Epithelial cell of proximal tubule (primary cell): ENCODE results near the gene EGFLAM. TPM values are rescaled to one million over a fixed set of nuclear protein-coding genes. Genes with fewer than 3 reads are reported as not detected.
A peak's percentile ranks its signal among the peaks of the same experiment; 100 is the strongest.

Source experiments
- DNase-seq: peaks from one replicate; pipeline ENCODE4 v3.0.0-alpha.2; 2011; ENCODE audit warnings: low read depth
- H3K4me3 ChIP-seq: 2 replicates; pipeline ENCODE4 v1.5.1; 2011; ENCODE audit warnings: low read depth, mild to moderate bottlenecking, low read length
- total RNA-seq: library from RNA; depleted of rRNA; stranded (reverse); fragments of >200 nt; gene quantifications from 2 replicates; pipeline ENCODE4 v1.2.3, GENCODE V29; 2015
- TF ChIP-seq, protein P1 (sequence below): conservative IDR thresholded peaks from 2 replicates; pipeline ENCODE4 v1.5.1; 2012; ENCODE audit warnings: low read depth, mild to moderate bottlenecking, low read length

The EGFLAM gene
- total RNA-seq, 1 donor from 2014 or later, result 0.17 TPM

DNA sequence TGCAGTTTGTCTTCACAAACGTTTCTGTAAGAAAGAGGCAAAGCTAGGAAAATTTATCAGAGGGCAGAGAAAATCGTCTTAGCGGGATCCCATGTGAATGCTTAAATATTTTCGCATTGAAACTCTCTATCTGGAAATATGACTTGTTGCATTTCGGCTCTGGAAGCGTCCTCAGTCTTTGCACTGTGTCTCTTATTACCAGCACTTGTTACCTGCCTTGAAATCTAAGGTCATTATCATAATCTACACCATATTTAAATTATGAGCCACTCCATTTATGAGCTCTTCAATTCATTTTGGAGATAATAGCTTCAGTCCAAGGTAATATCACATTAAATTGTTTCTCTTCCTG is 1.4 kb downstream of the EGFLAM start:
- no peak overlapping the region for H3K4me3 ChIP-seq
- no peak for DNase-seq
- TF ChIP-seq, protein P1, sequence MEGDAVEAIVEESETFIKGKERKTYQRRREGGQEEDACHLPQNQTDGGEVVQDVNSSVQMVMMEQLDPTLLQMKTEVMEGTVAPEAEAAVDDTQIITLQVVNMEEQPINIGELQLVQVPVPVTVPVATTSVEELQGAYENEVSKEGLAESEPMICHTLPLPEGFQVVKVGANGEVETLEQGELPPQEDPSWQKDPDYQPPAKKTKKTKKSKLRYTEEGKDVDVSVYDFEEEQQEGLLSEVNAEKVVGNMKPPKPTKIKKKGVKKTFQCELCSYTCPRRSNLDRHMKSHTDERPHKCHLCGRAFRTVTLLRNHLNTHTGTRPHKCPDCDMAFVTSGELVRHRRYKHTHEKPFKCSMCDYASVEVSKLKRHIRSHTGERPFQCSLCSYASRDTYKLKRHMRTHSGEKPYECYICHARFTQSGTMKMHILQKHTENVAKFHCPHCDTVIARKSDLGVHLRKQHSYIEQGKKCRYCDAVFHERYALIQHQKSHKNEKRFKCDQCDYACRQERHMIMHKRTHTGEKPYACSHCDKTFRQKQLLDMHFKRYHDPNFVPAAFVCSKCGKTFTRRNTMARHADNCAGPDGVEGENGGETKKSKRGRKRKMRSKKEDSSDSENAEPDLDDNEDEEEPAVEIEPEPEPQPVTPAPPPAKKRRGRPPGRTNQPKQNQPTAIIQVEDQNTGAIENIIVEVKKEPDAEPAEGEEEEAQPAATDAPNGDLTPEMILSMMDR, result no peak

DNA sequence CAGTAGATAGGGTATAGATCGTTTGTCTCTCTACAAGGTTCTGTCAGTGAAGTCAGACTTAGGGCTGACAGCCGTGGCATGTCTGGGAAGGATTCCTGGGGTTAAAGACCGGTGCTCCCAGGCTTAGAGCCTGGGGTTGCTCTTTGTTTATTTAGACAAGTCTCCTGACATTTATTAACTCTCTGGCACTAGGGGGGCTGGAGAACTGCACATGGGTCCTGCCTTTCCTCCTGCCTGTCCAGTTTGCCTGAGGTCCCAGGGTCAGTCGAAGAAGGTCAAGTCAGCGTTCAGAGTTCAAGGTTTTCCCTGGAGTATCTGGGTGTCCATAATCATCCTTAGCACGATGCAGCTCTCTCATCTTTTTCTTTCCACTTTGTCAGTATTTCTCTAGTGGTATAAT is 5.6 kb downstream of the EGFLAM start:
- no peak for DNase-seq
- H3K4me3 ChIP-seq, result no peak overlapping the region
- TF ChIP-seq, protein P1, result no peak

DNA sequence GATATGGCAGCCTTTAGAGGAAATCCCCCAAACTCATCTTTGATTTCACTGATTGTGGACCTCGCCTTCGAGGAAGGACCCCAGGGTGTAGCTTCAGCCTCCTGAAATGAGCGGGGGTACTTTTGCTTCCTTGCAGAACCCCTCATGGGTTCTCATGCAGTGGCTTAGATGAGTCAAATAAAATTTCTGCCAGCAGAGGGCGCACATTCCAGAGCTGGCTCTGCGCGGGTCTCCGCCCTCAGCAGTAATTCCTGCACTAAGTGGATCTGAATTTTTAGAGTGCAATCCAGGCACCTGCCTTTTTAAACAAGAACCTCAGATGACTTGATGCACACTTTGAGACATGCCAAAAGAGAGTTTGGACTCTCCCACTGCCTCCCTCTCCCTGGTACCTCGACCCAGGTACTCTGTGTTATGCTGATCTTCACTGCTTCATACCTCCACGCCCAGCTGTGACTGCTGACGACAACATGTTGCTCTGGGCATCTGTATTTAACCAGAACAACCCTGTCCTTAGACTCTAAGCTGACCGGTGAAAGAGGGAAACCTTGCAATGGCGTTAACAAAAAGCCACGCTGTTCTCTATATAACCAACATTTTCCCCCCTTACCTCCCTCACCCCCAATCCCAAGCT is 7.3 kb downstream of the EGFLAM start:
- H3K4me3 ChIP-seq, result no peak overlapping the region
- TF ChIP-seq, protein P1, result peak; percentile 81
- peak; percentile 3 for DNase-seq

DNA sequence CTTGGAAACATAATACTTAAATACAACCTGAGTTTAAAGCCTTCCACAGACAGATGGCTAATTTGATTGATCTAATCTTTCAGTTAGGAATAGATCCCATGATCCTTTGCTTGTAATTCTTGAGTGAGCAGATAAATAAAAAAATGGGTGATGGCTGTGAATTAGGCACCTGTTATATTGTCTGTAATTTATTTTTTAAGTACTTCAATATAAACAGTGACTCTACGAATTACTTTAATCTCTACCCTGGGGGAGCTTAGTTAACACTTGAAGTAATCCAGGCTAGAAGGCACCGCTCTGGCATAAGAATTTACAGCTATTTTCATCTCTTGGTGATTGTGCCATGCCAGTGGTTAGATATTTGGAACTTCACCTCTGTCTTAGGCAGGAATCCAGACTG is 9.0 kb downstream of the EGFLAM start:
- DNase-seq, result no peak
- H3K4me3 ChIP-seq, result no peak overlapping the region
- TF ChIP-seq, protein P1, result no peak

DNA sequence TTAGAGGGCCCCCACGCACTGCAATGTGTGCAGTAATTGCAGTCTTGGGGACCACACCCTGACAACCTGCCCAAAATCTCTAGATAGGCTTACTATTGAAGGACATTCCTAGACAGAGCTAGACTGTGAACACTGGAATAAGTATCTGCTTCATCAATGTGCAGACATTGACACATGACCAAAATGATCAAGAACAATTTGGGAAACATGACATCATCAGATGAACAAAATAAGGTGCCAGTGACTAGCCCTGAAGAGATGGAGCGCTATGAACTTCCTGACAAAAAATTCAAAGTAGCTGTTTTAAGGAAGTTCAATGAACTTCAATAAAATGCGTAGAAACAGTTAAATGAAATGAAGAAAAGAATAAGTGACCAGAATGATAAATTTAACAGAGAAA is 15.3 kb downstream of the EGFLAM start:
- TF ChIP-seq, protein P1, result no peak
- DNase-seq, result no peak
- no peak overlapping the region for H3K4me3 ChIP-seq

DNA sequence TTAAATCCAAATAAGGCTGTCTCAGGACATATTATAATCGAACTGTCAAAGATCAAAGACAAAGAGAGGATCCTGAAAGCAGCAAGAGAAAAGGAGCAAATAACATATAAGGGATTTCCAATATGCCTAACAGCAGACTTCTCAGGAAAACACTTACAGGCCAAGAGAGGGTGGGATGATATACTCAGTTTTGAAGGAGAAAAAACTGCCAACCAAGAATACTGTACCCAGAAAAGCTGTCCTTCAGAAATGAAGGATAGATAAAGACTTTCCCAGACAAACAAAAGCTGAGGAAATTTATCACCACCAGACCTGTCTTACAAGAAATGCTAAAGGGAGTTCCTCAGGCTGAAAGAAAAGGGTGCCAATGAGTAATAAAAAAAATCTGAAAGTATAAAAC is 16.0 kb downstream of the EGFLAM start:
- no peak for DNase-seq
- TF ChIP-seq, protein P1, result no peak
- no peak overlapping the region for H3K4me3 ChIP-seq

DNA sequence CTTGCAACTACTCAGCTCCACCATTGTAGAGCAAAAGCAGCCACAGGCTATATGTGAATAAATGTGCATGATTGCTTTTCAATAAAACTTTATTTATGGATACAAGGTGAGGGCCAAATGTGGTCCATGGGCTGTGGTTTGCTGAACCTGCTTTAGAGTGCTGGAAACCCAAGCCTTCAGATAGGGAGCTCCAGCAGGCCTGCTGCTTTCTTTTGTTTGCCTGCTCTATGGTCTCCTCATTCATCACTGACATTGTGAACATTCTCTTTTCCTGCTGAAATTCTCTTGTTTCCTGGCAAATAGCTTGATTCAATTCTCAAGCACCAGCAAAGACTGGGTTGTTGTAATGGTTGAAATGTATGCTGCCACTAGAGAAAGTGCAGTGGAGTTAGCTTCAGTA is 26.0 kb downstream of the EGFLAM start:
- no peak for DNase-seq
- TF ChIP-seq, protein P1, result no peak
- no peak overlapping the region for H3K4me3 ChIP-seq
